Measurements from ENCODE around the gene CD80.

- no peak for TF ChIP-seq CTCF (IDR thresholded peaks at IDR 0.05)
- no peak for TF ChIP-seq POLR2A (IDR thresholded peaks at IDR 0.05)
These were observed 20.6 kb downstream of the CD80 start for GRCh38 chr3:119538772-119539171.

Measured in transverse colon (tissue), 3 donors.